ENCODE measurements around the gene TSFM.

DNA sequence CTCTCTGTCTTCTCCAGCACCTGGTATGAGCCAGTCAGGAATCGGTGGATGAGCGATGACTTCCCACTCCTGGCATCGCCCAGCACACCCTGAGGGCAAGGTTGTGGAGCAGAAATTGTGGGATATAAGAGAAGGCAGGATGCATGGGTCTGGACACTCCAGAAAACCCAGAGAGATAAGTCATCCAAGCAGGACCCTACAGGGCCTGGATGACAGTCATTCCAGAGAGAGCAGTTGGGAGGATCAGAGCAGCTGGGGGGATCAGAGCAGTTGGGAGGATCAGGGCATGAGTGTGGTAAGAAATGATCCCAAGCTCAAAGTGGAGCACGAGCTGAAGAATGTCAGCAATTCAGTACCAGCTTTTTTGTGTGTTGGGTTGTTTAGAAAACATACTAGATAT, 48.0 kb upstream of the TSFM start:
- TF ChIP-seq, protein P1, sequence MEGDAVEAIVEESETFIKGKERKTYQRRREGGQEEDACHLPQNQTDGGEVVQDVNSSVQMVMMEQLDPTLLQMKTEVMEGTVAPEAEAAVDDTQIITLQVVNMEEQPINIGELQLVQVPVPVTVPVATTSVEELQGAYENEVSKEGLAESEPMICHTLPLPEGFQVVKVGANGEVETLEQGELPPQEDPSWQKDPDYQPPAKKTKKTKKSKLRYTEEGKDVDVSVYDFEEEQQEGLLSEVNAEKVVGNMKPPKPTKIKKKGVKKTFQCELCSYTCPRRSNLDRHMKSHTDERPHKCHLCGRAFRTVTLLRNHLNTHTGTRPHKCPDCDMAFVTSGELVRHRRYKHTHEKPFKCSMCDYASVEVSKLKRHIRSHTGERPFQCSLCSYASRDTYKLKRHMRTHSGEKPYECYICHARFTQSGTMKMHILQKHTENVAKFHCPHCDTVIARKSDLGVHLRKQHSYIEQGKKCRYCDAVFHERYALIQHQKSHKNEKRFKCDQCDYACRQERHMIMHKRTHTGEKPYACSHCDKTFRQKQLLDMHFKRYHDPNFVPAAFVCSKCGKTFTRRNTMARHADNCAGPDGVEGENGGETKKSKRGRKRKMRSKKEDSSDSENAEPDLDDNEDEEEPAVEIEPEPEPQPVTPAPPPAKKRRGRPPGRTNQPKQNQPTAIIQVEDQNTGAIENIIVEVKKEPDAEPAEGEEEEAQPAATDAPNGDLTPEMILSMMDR (conservative IDR thresholded peaks at IDR 0.05; ENCODE audit: low read depth, low read length) = no peak
- no peak for TF ChIP-seq EZH2 (IDR thresholded peaks at IDR 0.05; ENCODE audit: borderline replicate concordance, low read depth, low read length, poor library complexity, severe bottlenecking)

Data from A673 (cell line).